CD4-positive, alpha-beta memory T cell (primary cell): ENCODE results near the gene SCYGR3. TPM values are rescaled to one million over a fixed set of nuclear protein-coding genes. Genes with fewer than 3 reads are reported as not detected.

Experiments
- CTCF ChIA-PET: fragments of 350-600 bp; sonication (Branson Sonifier 250); formaldehyde crosslinking; loops from one replicate; lab custom pipeline; 2021; ENCODE audit warnings: inconsistent platforms; ENCODE audit not compliant: partially characterized antibody; lab: Charles Lee
- POLR2A ChIA-PET: fragments of 350-600 bp; sonication (Branson Sonifier 250); formaldehyde crosslinking; loops from one replicate; lab custom pipeline; 2021; ENCODE audit not compliant: partially characterized antibody; lab: Charles Lee
- DNase-seq, 5 donors: peaks; one replicate each; pipeline versions ENCODE4 v3.0.0 to v3.0.0-alpha.2; 2020 to 2022; ENCODE audit warnings: mixed read lengths in 1 of 5
- H3K27ac ChIP-seq: one replicate; pipeline ENCODE4 v1.7.0; 2013; ENCODE audit warnings: low read depth, low read length
- H3K27me3 ChIP-seq: 2 replicates; pipeline ENCODE4 v1.7.0; 2013; ENCODE audit warnings: mild to moderate bottlenecking, low read length, moderate library complexity; ENCODE audit not compliant: insufficient read depth
- H3K36me3 ChIP-seq: 2 replicates; pipeline ENCODE4 v1.7.0; 2013; ENCODE audit warnings: mild to moderate bottlenecking, low read length, moderate library complexity; ENCODE audit not compliant: insufficient read depth
- H3K4me1 ChIP-seq: 2 replicates; pipeline ENCODE4 v1.7.0; 2013; ENCODE audit warnings: mild to moderate bottlenecking, low read length, moderate library complexity; ENCODE audit not compliant: insufficient read depth
- H3K4me3 ChIP-seq, 2 donors: one replicate each; pipeline ENCODE4 v1.7.0; 2013; ENCODE audit warnings: low read length in 2 of 2, mild to moderate bottlenecking in 1 of 2
- H3K9me3 ChIP-seq, 2 donors: one replicate each; pipeline ENCODE4 v1.7.0; 2013; ENCODE audit warnings: low read length in 2 of 2, control low read depth in 1 of 2; ENCODE audit not compliant: control insufficient read depth in 1 of 2
- H3K27ac Mint-ChIP-seq, 7 donors: one replicate each; pipeline ENCODE4 v1.8.0; 2020 to 2021; ENCODE audit warnings: mixed read lengths in 7 of 7, mild to moderate bottlenecking in 6 of 7, inconsistent platforms in 3 of 7, moderate library complexity in 3 of 7
- H3K27me3 Mint-ChIP-seq, 2 donors: one replicate each; pipeline ENCODE4 v1.8.0; 2020 to 2021; ENCODE audit warnings: mixed read lengths in 2 of 2
- H3K36me3 Mint-ChIP-seq, 2 donors: one replicate each; pipeline ENCODE4 v1.8.0; 2020 to 2021; ENCODE audit warnings: mixed read lengths in 2 of 2, inconsistent platforms in 1 of 2, mild to moderate bottlenecking in 1 of 2
- H3K4me1 Mint-ChIP-seq, 4 donors: one replicate each; pipeline ENCODE4 v1.8.0; 2020 to 2021; ENCODE audit warnings: mixed read lengths in 4 of 4, mild to moderate bottlenecking in 1 of 4
- H3K4me3 Mint-ChIP-seq, 8 donors: one replicate each; pipeline ENCODE4 v1.8.0; 2020 to 2021; ENCODE audit warnings: mixed read lengths in 8 of 8, mild to moderate bottlenecking in 7 of 8, moderate library complexity in 6 of 8, inconsistent platforms in 3 of 8
- H3K9me3 Mint-ChIP-seq, 8 donors: one replicate each; pipeline ENCODE4 v1.8.0; 2020 to 2021; ENCODE audit warnings: mixed read lengths in 8 of 8, mild to moderate bottlenecking in 5 of 8, inconsistent platforms in 3 of 8, moderate library complexity in 1 of 8
- intact Hi-C: fragments of 100-400 bp; cut with micrococcal nuclease; formaldehyde crosslinking; loops from one replicate; pipeline ENCODE4 v1.15.1; 2023
- polyA plus RNA-seq, 2 donors: library from polyadenylated mRNA; unstranded; fragments of 300-500 nt; fragmentation: Illumina TruSeq; gene quantifications; one replicate each; pipeline ENCODE4 v1.2.3, GENCODE V29; 2021
- total RNA-seq, 2 experiments: library from RNA; stranded (reverse); gene quantifications; one replicate each; pipeline ENCODE4 v1.2.3, GENCODE V29; 2021

The SCYGR3 gene
- total and polyA plus RNA-seq, 4 experiments from 2014 or later, result not detected

DNA sequence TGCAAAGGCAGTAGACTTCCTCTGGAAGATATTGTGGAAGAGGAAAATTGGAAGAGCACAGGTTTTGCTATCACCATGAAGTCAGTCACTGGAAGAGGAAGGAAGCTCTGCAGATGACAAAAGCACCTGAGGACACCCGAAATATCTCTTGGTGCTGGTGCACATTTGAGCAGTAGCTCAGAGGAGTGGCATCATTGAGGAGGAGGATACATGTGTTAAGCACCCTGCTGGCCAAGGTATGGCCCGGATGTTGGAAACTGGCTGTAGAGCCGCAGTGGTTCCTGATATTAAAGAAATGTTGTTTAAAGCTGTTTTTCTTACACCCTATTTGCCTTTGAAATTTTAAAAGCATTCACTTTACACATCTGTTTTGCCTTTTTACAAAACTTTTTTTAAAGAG lies 48.6 kb downstream of the SCYGR3 start:
- Mint-ChIP-seq H3K36me3 (peaks cover 0 to 2% of the 10 kb centered on the region in 2 donors), H3K4me3 (no peak overlapping the region), H3K4me1 (peaks cover 0 to 8% (median 2%) of the 10 kb centered on the region in 4 donors), H3K9me3 (no peaks in the 10 kb centered on the region), H3K27me3 (no peaks in the 10 kb centered on the region), H3K27ac (peak overlapping the region in 1 of 7 donors; percentile 30)
- intact Hi-C loops, result no loop called here
- ChIA-PET POLR2A (no interaction called here), CTCF (interaction anchor here (1.9 kb wide), 1 partner anchor 12 kb away, joined by 5 read pairs; no protein-coding TSS in a partner anchor)
- no peak overlapping the region for H3K4me3 ChIP-seq
- H3K9me3 ChIP-seq, result no peaks in the 10 kb centered on the region
- no peak for DNase-seq
- H3K27ac ChIP-seq, result no peak overlapping the region
- no peaks in the 10 kb centered on the region for H3K4me1 ChIP-seq
- H3K27me3 ChIP-seq, result no peaks in the 10 kb centered on the region
- H3K36me3 ChIP-seq, result no peaks in the 10 kb centered on the region

GRCh38 chr2:227565080-227565479 lies 49.6 kb downstream of the SCYGR3 start:
- Histone ChIP-seq H3K4me1 (no peaks in the 10 kb centered on the region), H3K27ac (no peak overlapping the region), H3K4me3 (no peak overlapping the region), H3K27me3 (no peaks in the 10 kb centered on the region), H3K9me3 (no peaks in the 10 kb centered on the region), H3K36me3 (no peaks in the 10 kb centered on the region)
- intact Hi-C loops, result no loop called here
- no peak for DNase-seq
- Mint-ChIP-seq H3K4me1 (peaks cover 0 to 8% (median 2%) of the 10 kb centered on the region in 4 donors), H3K27me3 (no peaks in the 10 kb centered on the region), H3K4me3 (no peak overlapping the region), H3K9me3 (no peaks in the 10 kb centered on the region), H3K36me3 (peaks cover 0 to 2% of the 10 kb centered on the region in 2 donors), H3K27ac (peak overlapping the region in 4 of 7 donors; percentile 17 to 71 (median 40))
- POLR2A ChIA-PET, result no interaction called here
- CTCF ChIA-PET, result interaction anchor here (1.9 kb wide), 1 partner anchor 11 kb away, joined by 5 read pairs; no protein-coding TSS in a partner anchor

Other genes starting within 250 kb of the SCYGR3 start
- gene TM4SF20, start 235.5 kb downstream of the SCYGR3 start, total RNA-seq, result not detected
- not detected for gene TM4SF20, start 235.5 kb downstream of the SCYGR3 start, polyA plus RNA-seq
- not detected for gene SCYGR1, start 226.9 kb downstream of the SCYGR3 start, total RNA-seq
- gene SCYGR1, start 226.9 kb downstream of the SCYGR3 start, polyA plus RNA-seq, result not detected
- 10 to 100 TPM; 56.5 to 62.4 TPM for gene AGFG1, start 142.7 kb downstream of the SCYGR3 start, total RNA-seq
- 10 to 100 TPM; 12.2 to 35.7 TPM for gene AGFG1, start 142.7 kb downstream of the SCYGR3 start, polyA plus RNA-seq
- not detected for gene SCYGR2, start 15.9 kb downstream of the SCYGR3 start, total RNA-seq
- gene SCYGR2, start 15.9 kb downstream of the SCYGR3 start, polyA plus RNA-seq, result not detected
- gene SCYGR4, start 2.7 kb upstream of the SCYGR3 start, total RNA-seq, result not detected
- not detected for gene SCYGR4, start 2.7 kb upstream of the SCYGR3 start, polyA plus RNA-seq
- not detected for gene SCYGR5, start 52.0 kb upstream of the SCYGR3 start, total RNA-seq
- gene SCYGR5, start 52.0 kb upstream of the SCYGR3 start, polyA plus RNA-seq, result not detected
- gene SLC19A3, start 103.2 kb upstream of the SCYGR3 start, total RNA-seq, result not detected
- not detected for gene SLC19A3, start 103.2 kb upstream of the SCYGR3 start, polyA plus RNA-seq
- not detected for gene SCYGR6, start 109.9 kb upstream of the SCYGR3 start, total RNA-seq
- gene SCYGR6, start 109.9 kb upstream of the SCYGR3 start, polyA plus RNA-seq, result not detected
- not detected for gene SCYGR7, start 113.5 kb upstream of the SCYGR3 start, total RNA-seq
- not detected for gene SCYGR7, start 113.5 kb upstream of the SCYGR3 start, polyA plus RNA-seq
- not detected for gene SCYGR8, start 131.1 kb upstream of the SCYGR3 start, total RNA-seq
- not detected for gene SCYGR8, start 131.1 kb upstream of the SCYGR3 start, polyA plus RNA-seq
- gene CCL20, start 199.0 kb upstream of the SCYGR3 start, total RNA-seq, result 1 to 10 TPM; 2.6 to 3.2 TPM
- 1 to 10 TPM; 1.5 to 1.6 TPM for gene CCL20, start 199.0 kb upstream of the SCYGR3 start, polyA plus RNA-seq